GM04504 (cell line): ENCODE results near the gene TMEM151A.
"Not testable (repeated sequence)": the region's sequence is repeated elsewhere in the genome, so short reads cannot be mapped to it uniquely, and the experiment has no call there.

Experiments used
- DNase-seq: peaks from one replicate; pipeline ENCODE4 v3.0.0-alpha.2; 2012; ENCODE audit warnings: low read depth

The TMEM151A gene

GRCh38 chr11:66267379-66268243 is 24.1 kb upstream of the TMEM151A start:
- peak; percentile 73 for DNase-seq

- DNase-seq, result peak; percentile 99
Measured at GRCh38 chr11:66268244-66268951, 23.3 kb upstream of the TMEM151A start, which contains the start of gene RAB1B. Gene RAB1B, plus strand, starts transcription at chr11:66268639. Its CDS starts 41 bp downstream, at chr11:66268680.

DNA sequence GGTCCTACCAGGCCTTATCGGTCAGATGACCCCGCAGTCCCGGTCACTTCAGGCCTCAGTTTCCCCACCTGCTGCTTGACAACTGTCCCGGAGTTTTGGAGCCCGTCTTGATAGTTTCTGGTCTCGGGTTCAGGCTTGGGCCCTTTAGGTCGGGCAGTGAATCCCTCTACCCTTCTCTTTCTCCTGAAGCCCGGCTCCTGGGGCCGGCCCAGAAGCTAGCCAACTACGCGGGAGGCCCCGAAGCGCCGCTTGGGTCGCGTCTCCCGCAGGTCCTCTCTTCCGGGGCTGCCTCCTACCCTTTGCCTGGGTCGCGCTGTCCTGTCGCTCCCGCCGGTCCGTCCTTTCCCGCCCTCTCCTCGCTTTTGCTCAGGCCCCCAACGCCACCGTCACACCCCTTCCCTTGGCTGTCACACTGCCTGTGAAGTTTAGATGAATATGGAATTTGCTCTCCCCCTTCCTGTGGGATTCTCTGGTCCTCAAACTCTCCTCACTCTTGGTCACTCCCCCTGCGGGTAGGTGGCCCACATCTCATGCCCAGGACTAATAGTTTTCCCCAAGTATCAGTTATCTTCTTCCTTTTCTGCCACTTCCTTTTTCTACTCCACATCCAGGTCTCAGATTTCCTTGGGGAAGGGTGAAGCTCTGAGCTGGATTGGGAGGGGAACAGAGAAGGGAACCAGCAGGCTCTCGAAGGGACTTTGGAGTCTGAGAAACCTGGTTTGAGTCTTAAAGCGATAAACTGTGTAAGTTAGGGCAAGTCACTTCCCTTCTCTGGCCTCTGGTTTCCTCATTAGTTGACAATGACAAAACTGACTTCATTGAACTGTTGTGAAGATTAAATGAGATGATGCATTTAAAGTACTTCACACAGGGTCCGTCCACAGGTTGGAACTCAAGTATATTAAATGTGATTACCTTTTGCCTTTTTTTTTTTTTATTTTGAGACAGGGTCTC is 22.5 kb upstream of the TMEM151A start:
- DNase-seq, result no peak

DNA sequence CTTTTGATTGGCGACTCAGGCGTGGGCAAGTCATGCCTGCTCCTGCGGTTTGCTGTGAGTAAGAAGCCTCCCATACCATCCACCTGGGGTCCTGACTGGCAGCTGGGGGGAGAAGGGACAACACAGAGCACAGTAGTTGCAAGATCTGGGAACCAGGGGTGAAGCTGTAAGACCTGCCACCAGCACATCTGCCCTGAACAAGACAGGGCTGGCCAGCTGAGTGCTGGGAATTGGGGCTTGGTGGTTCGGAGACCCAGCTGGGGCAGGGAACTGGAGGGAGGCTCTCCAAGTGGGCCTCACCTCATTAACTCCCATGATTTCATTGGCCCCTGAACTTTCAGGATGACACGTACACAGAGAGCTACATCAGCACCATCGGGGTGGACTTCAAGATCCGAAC is 19.9 kb upstream of the TMEM151A start:
- DNase-seq, result no peak

DNA sequence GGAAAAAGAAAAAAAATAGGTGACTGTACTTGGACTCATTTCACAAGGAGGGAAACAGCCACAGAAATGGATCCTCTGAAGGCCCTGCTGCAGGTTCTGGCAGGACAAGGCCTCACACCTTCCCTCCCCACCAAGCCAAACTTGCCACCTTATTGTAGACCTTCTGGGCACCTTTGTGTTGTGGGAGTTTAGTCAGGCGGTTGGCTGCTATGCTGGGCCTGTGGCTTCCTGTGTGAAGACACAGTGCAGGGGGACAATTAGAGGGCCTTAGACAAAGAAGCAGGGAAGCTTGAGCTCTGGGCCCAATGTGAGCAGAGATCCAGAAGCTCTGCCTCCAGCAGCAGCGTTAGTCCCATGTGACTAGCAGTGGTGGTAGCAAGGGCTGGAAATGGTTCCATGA is 19.1 kb upstream of the TMEM151A start:
- DNase-seq, result no peak

- no peak for DNase-seq
Measured at GRCh38 chr11:66274219-66274618, 17.5 kb upstream of the TMEM151A start.

DNA sequence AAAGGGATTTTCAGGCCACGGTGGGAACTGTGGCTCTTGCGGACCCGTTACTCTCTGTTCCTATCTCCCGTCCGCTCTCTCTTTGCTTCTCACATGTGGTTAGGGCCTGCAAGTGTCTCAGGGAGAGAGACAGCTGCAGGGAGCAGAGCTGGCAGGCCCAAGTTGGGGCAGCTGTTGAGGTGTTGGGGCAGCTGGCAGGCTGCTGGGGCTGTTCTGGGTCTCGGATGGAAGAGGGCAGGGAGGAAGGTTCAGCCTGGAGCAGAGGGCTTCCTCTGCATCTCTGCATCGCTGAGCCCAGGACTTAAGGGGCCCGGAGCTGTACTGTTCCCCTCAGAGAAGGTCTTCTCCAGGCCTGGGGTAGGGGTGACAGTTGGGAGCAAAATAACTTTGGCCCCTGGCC is 16.3 kb upstream of the TMEM151A start:
- no peak for DNase-seq

DNA sequence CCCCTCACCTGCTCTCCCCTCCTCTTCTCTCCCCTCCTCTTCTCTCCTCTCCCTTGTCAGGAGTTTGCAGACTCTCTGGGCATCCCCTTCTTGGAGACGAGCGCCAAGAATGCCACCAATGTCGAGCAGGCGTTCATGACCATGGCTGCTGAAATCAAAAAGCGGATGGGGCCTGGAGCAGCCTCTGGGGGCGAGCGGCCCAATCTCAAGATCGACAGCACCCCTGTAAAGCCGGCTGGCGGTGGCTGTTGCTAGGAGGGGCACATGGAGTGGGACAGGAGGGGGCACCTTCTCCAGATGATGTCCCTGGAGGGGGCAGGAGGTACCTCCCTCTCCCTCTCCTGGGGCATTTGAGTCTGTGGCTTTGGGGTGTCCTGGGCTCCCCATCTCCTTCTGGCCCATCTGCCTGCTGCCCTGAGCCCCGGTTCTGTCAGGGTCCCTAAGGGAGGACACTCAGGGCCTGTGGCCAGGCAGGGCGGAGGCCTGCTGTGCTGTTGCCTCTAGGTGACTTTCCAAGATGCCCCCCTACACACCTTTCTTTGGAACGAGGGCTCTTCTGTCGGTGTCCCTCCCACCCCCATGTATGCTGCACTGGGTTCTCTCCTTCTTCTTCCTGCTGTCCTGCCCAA is 15.6 kb upstream of the TMEM151A start:
- DNase-seq, result no peak

DNA sequence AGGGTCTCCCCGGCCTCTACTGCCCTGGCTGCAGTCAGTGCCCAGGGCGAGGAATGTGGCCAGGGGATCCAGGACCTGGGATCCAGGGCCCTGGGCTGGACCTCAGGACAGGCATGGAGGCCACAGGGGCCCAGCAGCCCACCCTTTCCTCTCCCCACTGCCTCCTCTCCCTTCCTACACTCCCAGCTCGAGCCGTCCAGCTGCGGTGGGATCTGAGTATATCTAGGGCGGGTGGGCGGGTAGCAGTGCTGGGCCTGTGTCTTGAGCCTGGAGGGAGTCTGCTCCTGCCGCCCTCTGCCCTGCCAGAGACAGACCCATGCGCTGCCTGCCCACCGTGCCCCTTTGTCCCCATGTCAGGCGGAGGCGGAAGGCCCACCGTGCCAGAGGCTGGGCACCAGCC is 15.1 kb upstream of the TMEM151A start:
- not testable (repeated sequence) for DNase-seq

GRCh38 chr11:66277064-66277463 is 14.6 kb upstream of the TMEM151A start:
- not testable (repeated sequence) for DNase-seq

GRCh38 chr11:66277471-66278362 is 14.0 kb upstream of the TMEM151A start, which contains the start of gene CNIH2:
Gene CNIH2, plus strand, starts transcription at chr11:66278175. Its CDS starts 282 bp downstream, at chr11:66278457.
- DNase-seq, result no peak

DNA sequence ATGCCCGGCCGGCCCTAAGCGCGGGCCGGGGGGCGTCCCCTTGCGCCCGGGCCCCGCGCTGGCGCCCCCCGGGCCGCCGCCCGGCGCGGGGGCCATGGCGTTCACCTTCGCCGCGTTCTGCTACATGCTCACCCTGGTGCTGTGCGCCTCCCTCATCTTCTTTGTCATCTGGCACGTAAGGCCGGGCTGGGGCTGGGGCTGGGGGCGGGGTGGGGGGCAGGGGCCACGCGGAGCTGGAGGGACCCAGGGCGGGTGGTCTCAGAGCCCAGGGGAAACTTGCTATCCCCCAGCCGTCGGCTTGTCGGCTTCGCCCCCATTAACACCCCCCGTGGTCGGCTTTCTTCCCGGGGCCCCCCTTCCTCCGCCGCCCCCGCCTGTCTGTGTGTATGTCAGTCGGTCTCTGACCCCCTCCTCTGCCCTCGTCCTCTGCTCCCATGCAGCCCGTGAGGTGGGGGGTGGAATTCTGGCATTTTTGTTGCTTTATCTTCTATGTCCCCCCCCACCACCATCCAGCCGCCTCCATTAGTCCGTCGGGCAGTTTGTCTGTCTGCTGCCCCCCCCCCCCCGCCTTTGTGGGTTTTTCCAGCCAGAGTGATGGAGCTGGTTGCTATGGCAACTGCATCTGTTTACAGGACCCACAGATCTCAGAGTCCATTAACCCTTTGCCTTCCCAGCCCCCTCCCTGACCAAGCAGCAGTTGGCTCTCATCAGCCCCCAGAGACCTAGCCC is 13.2 kb upstream of the TMEM151A start:
- DNase-seq, result no peak

DNA sequence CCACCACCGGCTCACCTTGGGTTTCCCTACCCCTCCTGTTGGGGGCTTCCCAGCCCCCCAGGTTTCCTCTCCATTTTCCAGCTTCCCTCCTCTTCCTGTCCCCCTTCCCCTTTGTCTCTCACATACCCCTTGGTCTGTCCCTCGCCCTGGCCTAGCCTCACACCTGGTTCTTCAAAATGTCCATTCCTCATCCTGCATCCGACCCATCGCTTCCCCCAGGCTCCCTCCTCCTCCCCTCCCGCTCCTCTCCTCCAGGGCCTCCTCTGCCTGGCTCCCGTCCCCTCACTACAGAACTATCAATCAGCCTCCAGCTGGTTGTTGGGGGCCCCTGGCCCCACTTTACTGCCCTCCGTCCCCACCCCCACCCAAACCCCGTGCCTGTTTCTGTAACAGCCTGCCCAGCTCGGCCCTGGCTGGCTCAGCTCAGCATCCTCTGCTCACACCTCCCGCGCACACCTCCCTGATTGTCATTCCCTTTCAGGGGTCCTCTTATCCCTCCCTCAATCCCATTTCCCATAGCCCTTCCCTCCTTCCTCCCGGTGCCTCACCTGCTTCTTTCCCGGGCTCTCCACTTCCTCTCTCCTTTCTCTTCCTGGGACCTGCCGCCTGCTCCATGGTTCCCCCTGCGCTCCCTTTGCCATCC is 12.5 kb upstream of the TMEM151A start:
- no peak for DNase-seq

DNA sequence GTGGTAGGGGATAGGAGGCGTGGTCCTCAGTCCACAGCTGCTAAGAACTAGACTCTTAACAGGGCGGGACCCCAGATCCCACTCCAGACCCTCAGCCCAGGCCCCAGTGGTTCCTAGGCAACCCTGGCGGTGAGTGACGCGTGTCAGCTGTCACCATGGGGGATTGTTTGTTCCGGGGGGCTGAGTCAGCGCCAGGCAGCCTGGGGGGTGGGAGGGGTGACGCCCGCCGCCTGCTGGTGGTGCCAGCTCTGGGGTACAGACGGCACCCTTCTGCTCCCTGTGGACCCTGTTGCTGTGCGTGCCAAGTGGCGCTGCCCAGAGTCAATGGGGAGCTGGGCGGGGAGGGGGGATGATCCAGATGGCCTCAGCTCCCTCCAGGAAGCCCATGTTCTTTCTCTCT is 11.3 kb upstream of the TMEM151A start:
- DNase-seq, result no peak

DNA sequence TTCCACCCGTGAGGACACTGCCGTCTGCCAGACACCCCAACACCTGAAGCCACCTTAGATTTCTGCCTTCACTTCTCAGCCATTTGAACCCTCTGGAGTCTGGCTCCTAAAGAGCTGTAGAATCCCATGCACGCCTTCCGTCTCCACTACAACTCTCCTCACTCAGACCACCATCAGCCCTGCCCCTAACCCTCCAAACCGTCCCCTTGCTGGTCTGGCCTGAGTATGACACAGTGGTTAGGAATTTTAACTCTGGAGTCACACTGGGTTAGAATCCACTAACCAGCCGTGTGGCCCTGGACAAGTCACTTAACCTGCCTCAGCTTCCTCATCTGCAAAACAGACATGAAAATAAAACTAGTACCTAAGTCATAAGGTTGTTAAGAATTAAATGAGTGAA is 10.7 kb upstream of the TMEM151A start:
- no peak for DNase-seq

DNA sequence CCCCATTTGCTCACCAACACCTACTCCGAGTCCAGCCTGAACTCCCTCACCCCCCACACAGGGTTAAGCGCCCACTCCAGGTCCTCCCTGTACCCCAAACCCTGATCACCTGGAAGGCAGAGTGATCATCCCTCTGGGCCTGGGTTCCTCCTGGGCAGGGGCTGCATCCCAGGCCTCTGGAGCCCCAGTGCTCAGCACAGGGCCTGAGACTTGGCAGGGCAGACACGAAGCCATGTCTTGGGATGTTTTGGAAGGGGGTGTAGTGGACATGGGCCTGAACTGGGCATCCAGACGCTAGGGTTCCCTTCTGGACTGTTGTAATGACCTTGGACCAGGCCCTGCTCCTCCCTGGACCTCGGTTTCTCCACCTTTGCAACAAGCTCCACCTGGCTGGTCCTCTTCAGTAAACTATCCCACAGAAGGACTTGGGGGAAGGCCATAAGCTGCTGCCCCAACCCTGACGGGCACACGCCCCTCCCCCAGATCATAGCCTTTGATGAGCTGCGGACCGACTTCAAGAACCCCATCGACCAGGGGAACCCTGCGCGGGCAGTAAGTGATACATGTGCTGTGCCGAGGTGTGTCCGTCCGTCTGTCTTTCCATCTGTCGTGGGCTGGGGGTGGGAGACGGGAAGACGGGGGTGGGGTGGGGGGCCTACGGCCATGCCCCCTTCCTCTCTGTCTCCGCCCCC is 9.8 kb upstream of the TMEM151A start:
- DNase-seq, result no peak

DNA sequence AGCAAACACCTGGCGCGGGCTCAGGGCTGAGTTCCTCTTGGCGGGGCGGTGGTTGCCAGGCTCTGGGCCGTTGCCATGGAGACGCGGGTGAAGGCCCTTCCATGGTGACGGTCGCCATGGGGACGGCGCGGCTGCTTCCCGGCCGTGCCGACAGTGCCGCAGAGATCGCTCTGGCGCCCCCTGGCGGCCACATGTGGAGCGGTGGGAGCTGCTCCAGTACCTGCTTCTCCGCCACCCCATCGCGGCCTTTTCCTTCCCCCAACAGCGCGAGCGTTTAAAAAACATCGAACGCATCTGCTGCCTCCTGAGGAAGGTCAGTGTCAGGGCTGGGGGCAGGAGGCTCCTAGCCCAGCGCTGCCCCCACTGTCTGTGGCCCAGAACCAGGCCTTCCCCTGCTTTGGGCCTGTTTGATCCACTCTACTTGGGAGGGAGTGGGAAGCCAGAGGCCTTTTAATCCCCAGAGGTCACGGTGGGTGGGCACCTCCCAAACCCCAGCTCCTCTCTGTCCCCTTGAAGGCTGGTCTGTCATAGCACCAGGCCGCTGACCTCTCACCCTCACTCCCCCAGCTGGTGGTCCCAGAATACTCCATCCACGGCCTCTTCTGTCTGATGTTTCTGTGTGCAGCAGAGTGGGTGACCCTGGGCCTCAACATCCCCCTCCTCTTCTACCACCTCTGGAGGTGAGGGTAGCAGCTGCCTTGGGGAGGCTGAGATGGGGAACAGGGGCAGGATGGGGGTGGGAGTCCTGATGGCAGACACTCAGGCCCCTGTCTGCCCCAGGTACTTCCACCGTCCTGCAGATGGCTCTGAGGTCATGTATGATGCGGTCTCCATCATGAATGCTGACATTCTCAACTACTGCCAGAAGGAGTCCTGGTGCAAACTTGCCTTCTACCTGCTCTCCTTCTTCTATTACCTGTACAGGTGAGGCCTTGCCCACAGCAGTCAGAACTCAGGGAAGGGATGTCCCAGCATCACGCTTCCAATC is 8.9 kb upstream of the TMEM151A start:
- peak; percentile 83 for DNase-seq
